SK-N-MC (cell line): ENCODE results near the gene NTNG1.

Experiments used
- EZH2 ChIP-seq: fragments of 200-600 bp; sonication (generic); IDR thresholded peaks from one replicate; pipeline ENCODE4 v1.6.1; 2017; ENCODE audit warnings: antibody characterized with exemption
- FOXP2 ChIP-seq: optimal IDR thresholded peaks from 2 replicates; pipeline ENCODE3; 2011; ENCODE audit warnings: mild to moderate bottlenecking, moderate library complexity; ENCODE audit not compliant: insufficient read depth; ENCODE audit errors: extremely low read length, control extremely low read depth
- POLR2AphosphoS5 ChIP-seq: IDR thresholded peaks from 2 replicates; pipeline ENCODE4 v1.6.1; 2012; ENCODE audit warnings: mild to moderate bottlenecking, low read depth, low read length, borderline replicate concordance

GRCh38 chr1:107250169-107250568 is 109.3 kb downstream of the NTNG1 start:
- TF ChIP-seq POLR2AphosphoS5, result no peak
- no peak for TF ChIP-seq EZH2
- TF ChIP-seq FOXP2, result no peak
